Peyer's patch (tissue), 4 donors: ENCODE results near the gene ATP2A2.

Experiments
- POLR2A ChIP-seq, 2 donors: fragments of 450-650 bp; IDR thresholded peaks; one replicate each; pipeline ENCODE4 v1.5.1; 2017; ENCODE audit warnings: antibody characterized with exemption in 2 of 2, mild to moderate bottlenecking in 2 of 2, moderate library complexity in 2 of 2
- TF ChIP-seq, protein P1 (sequence below), 6 experiments: fragments of 450-650 bp in 4 of 6; fragments of 200-600 bp in 2 of 6; sonication (generic) in 1 of 6; IDR thresholded peaks; one replicate each; pipeline ENCODE4 v1.5.1; 2017 to 2019; ENCODE audit warnings: antibody characterized with exemption in 6 of 6, mild to moderate bottlenecking in 3 of 6, moderate library complexity in 1 of 6

DNA sequence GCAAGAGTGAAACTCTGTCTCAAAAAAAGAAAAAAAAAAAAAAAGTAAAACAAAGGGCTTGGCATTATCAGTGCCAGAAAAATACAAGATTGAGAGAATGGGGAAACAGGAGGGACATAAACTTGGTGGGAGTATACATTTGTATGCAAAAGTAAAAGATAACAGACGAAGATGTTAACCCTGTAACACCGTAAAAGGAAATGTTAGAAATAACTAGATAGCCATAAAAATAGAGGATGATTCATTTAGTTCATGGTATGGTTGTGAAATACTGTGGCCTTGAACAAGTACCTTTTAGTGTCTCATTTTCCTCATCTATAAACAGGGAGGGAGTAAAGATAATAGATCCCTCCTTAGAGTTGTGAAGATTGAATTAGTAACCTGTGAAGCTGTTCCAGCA, 33.3 kb downstream of the ATP2A2 start:
- TF ChIP-seq POLR2A (IDR thresholded peaks at IDR 0.05): no peak
- TF ChIP-seq, protein P1, sequence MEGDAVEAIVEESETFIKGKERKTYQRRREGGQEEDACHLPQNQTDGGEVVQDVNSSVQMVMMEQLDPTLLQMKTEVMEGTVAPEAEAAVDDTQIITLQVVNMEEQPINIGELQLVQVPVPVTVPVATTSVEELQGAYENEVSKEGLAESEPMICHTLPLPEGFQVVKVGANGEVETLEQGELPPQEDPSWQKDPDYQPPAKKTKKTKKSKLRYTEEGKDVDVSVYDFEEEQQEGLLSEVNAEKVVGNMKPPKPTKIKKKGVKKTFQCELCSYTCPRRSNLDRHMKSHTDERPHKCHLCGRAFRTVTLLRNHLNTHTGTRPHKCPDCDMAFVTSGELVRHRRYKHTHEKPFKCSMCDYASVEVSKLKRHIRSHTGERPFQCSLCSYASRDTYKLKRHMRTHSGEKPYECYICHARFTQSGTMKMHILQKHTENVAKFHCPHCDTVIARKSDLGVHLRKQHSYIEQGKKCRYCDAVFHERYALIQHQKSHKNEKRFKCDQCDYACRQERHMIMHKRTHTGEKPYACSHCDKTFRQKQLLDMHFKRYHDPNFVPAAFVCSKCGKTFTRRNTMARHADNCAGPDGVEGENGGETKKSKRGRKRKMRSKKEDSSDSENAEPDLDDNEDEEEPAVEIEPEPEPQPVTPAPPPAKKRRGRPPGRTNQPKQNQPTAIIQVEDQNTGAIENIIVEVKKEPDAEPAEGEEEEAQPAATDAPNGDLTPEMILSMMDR (IDR thresholded peaks at IDR 0.05): no peak
